HL-60 (cell line): ENCODE measurements around the gene RBM6.

ENCODE experiments used
- DNase-seq, 2 experiments: peaks; one replicate each; pipeline ENCODE4 v3.0.0-alpha.2; 2010 to 2020; ENCODE audit warnings: low read depth in 1 of 2, low spot score in 1 of 2
- H3K27ac ChIP-seq: fragments of 250-450 bp; sonication (Bioruptor Pico); replicated peaks from 2 replicates; pipeline ENCODE4 v1.5.1; 2020; ENCODE audit warnings: mild to moderate bottlenecking, moderate library complexity
- H3K27me3 ChIP-seq: fragments of 250-450 bp; sonication (Bioruptor Pico); 2 replicates; pipeline ENCODE4 v1.5.1; 2021; ENCODE audit warnings: mild to moderate bottlenecking, moderate library complexity; ENCODE audit not compliant: insufficient read depth, poor library complexity, severe bottlenecking
- H3K4me3 ChIP-seq: replicated peaks from 2 replicates; pipeline ENCODE4 v1.5.1; 2011; ENCODE audit warnings: mild to moderate bottlenecking, control low read depth, low read length; ENCODE audit not compliant: insufficient read depth
- GABPA ChIP-seq: IDR thresholded peaks from 2 replicates; pipeline ENCODE4 v1.6.1; 2012; ENCODE audit warnings: low read depth
- POLR2AphosphoS5 ChIP-seq: IDR thresholded peaks from 2 replicates; pipeline ENCODE4 v1.6.1; 2012; ENCODE audit warnings: low read depth
- SPI1 ChIP-seq: IDR thresholded peaks from 2 replicates; pipeline ENCODE4 v1.6.1; 2012; ENCODE audit warnings: low read depth, mild to moderate bottlenecking, borderline replicate concordance
- TF ChIP-seq, protein P1 (sequence below): IDR thresholded peaks from one replicate; pipeline ENCODE4 v1.5.1; 2011; ENCODE audit warnings: low read length, control low read depth, inconsistent platforms; ENCODE audit not compliant: insufficient read depth
- TF ChIP-seq, protein P2 (sequence below): IDR thresholded peaks from 2 replicates; pipeline ENCODE4 v1.6.1; 2012; ENCODE audit warnings: low read depth; ENCODE audit not compliant: insufficient replicate concordance

The RBM6 gene

DNA sequence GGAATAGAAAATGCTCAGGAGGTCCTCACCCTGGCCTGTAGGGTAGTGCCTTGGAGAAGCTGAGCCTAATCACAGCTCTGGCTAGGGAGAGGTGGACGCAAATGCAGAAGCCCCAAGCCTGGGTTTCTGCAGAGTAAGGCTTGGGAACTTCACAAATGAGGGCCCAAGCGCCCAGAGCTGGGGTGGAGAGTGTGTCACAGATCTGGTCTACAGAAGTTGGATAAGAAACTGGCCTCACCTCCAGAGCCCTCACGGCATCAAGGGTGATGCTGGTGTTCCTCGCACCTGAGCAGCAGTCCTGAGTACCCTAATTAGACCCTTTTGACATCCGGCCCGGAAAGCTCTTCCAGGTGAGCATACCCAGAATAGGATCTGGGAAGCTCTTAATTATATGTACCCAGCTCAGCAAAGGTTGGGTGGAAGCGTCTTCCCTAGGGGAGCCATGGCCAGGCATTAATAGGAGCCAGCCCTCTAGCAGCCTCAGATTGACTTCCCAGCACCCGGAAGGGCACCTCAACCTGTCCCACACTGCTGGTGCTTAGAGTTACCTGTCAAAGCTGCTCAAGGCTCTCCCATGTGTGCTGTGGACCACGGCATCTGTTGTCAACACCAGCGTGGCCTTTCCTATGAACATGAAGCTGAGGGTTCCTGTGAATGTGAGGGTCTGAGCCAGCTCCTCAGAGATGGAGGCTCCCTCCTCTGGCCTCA lies 180.6 kb downstream of the RBM6 start:
- no peak for DNase-seq
- H3K4me3 ChIP-seq: no peak overlapping the region
- H3K27ac ChIP-seq: no peak overlapping the region
- TF ChIP-seq POLR2AphosphoS5 (peak; percentile 59; the same call in 1 of the 2 replicates), GABPA (no peak)
- H3K27me3 ChIP-seq: no peaks in the 10 kb centered on the region

DNA sequence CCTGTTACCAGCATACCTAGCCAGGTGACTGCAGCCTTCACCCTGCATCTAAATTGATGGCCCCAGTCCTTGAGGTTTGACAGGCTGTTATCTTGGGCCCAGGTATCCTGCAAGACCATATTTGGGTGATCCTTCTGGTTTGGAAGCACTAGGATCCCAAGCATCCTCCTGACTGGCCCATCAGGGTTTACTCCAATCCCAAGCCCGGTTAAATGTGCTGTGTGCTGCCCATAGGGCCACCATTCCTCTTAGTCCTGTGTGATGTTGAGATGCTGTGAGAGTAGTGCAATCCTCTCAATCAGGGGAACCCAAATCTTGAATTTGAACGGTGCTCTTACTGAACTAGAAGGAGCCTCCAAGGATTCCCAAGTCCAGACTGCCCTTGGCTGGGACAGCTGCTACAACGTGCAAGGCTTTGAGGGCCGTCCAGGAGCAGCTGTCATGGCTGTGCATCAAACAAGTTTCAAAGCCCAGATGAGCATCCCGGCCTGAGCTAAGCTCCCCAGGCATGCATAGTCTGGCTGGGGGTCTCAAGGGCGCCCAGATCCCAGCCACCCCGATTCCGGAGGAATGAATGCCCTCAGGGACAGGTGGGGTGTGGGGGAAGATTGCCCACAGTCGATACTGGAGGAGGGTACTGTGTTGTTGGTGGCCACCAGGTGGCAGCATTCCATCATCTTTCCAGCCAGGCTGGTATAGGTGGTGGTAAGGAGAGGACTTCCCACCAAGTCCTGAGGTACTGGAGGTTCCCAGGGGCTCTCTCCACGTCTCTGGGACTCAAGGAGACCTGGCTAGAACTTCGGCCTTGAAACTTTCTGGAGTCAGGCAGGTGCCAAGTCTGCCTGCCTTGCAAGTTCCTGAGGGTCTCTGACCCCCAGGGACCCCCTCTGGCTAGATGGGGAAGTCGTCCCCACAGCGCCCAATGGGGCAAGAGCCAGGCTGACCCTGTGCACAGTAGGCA lies 181.4 kb downstream of the RBM6 start:
- DNase-seq: peak; percentile 43 to 77
- no peaks in the 10 kb centered on the region for H3K27me3 ChIP-seq
- no peak overlapping the region for H3K4me3 ChIP-seq
- no peak overlapping the region for H3K27ac ChIP-seq
- TF ChIP-seq, protein P1, sequence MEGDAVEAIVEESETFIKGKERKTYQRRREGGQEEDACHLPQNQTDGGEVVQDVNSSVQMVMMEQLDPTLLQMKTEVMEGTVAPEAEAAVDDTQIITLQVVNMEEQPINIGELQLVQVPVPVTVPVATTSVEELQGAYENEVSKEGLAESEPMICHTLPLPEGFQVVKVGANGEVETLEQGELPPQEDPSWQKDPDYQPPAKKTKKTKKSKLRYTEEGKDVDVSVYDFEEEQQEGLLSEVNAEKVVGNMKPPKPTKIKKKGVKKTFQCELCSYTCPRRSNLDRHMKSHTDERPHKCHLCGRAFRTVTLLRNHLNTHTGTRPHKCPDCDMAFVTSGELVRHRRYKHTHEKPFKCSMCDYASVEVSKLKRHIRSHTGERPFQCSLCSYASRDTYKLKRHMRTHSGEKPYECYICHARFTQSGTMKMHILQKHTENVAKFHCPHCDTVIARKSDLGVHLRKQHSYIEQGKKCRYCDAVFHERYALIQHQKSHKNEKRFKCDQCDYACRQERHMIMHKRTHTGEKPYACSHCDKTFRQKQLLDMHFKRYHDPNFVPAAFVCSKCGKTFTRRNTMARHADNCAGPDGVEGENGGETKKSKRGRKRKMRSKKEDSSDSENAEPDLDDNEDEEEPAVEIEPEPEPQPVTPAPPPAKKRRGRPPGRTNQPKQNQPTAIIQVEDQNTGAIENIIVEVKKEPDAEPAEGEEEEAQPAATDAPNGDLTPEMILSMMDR: peak; percentile 52
- TF ChIP-seq POLR2AphosphoS5 (peak; percentile 22; the same call in 1 of the 2 replicates), SPI1 (no peak)

DNA sequence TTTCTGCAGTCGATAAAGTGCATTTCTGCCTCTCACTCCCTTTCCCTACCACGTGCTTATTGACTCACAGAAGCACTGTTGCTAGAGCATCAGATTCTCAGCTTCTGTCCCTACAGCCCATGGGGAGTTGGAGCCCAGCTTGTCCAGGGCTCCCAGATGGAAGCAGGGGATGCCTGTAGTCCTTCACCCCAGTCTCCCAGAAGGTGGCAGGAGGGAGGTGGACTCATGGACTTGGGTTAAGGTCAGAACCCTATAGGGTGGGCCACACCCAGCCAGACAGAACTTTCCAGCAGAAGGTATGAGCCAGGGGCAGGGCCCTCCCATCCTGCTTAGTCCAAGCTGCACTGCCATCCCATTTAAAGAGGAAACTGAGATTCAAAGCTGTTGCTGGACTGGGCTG lies 182.1 kb downstream of the RBM6 start:
- no peak overlapping the region for H3K4me3 ChIP-seq
- H3K27ac ChIP-seq: no peak overlapping the region
- TF ChIP-seq GABPA: no peak
- TF ChIP-seq, protein P1: no peak
- H3K27me3 ChIP-seq: no peaks in the 10 kb centered on the region
- no peak for DNase-seq

DNA sequence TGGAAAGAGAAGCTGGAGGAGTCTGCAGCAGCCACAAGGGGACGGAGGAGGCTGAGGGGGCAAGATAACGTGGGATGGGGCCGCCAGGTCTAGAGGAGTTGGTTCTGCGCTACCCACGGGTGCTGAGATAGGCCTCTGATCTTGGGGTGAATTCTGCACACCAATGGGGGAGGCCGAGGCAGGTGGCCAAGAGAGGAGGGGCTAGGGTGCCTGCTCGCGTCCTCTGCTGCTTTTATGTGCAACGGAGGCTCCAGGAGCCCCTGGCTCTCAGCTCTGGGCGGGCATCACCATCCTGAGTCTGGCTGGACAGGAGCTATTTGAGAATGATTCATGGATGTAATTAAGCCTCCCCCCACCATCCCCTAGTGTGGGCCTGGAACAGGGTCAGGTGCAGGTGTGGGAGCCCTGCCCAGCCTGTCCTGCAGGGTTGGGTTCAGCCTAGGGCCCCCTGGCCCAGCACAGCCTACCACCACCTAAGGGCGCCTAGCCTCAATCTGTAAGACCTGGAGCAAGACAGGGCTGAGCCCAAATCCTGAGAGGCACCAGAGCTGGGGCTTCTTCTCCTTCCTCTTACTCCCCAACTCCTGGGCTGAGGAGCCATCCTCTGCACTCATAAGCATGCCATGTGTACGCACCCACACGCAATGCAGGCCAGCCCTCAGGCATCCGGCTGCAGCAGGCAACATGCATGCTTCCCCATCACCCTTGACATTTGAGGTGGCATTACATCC lies 182.9 kb downstream of the RBM6 start:
- TF ChIP-seq POLR2AphosphoS5 (no peak; the same call in 1 of the 2 replicates), SPI1 (no peak), GABPA (no peak)
- TF ChIP-seq, protein P1: no peak
- TF ChIP-seq, protein P2, sequence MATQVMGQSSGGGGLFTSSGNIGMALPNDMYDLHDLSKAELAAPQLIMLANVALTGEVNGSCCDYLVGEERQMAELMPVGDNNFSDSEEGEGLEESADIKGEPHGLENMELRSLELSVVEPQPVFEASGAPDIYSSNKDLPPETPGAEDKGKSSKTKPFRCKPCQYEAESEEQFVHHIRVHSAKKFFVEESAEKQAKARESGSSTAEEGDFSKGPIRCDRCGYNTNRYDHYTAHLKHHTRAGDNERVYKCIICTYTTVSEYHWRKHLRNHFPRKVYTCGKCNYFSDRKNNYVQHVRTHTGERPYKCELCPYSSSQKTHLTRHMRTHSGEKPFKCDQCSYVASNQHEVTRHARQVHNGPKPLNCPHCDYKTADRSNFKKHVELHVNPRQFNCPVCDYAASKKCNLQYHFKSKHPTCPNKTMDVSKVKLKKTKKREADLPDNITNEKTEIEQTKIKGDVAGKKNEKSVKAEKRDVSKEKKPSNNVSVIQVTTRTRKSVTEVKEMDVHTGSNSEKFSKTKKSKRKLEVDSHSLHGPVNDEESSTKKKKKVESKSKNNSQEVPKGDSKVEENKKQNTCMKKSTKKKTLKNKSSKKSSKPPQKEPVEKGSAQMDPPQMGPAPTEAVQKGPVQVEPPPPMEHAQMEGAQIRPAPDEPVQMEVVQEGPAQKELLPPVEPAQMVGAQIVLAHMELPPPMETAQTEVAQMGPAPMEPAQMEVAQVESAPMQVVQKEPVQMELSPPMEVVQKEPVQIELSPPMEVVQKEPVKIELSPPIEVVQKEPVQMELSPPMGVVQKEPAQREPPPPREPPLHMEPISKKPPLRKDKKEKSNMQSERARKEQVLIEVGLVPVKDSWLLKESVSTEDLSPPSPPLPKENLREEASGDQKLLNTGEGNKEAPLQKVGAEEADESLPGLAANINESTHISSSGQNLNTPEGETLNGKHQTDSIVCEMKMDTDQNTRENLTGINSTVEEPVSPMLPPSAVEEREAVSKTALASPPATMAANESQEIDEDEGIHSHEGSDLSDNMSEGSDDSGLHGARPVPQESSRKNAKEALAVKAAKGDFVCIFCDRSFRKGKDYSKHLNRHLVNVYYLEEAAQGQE: no peak
- Histone ChIP-seq H3K27me3 (no peaks in the 10 kb centered on the region), H3K27ac (no peak overlapping the region), H3K4me3 (no peak overlapping the region)
- no peak for DNase-seq
